HG02798 (cell line): ENCODE data around the gene SMAD5.

Source experiments
- ATAC-seq: cut with Tn5 transposase; IDR thresholded peaks from one replicate; pipeline ENCODE4 v1.9.1; 2021; ENCODE audit warnings: mild to moderate bottlenecking; ENCODE audit not compliant: unreplicated experiment, poor library complexity

Gene SMAD5

DNA sequence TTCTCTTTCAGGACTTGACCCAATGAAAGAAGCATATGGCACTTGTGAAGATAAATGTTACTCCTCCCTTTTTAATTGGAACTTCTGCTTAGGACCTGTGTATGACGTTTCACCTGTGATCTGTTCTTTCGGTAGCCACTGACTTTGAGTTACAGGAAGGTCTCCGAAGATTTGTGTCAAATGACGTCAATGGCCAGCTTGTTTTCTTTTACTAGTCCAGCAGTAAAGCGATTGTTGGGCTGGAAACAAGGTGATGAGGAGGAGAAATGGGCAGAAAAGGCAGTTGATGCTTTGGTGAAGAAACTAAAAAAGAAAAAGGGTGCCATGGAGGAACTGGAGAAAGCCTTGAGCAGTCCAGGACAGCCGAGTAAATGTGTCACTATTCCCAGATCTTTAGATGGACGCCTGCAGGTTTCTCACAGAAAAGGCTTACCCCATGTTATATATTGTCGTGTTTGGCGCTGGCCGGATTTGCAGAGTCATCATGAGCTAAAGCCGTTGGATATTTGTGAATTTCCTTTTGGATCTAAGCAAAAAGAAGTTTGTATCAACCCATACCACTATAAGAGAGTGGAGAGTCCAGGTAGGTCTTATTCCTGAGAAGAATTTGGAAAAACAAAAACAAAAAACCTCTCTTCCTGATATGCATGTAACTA lies 21.1 kb downstream of the SMAD5 start:
- ATAC-seq = no peak

DNA sequence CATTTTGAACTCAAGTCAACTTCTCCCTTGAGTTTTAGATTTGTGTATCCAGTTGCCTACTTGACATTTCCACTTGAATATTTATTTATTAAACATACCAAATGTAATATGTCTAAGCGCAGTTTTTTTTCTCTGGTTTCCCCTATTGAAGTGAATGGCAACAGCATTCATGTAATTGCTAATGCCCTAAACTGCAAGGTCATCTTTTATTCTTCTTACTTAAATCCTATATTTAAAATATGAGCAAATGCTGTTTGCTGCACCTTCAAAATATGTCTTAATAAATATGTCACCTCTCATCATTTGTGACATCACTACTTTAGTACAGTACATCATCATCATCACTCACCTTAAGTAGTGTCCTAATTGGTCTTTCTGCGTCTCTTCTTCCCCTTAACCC lies 22.4 kb downstream of the SMAD5 start:
- ATAC-seq = no peak

DNA sequence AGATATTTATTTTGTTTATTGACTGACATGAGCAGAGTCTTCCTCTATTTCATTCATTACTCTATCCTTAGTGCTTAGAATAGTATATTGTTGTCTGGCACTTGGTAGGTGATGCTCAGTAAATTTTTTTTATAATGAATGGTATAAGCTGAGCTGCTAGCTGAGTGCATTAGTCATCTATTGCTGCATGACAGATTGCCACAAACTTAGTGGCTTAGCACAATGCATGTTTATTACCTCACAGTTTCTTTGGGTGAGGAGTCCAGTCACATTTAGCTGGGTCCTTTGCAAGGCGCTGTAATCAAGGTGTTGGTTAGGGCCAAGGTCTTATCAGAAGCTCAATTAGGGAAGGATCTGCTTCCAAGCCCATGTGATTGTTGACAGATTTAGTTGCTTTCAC lies 23.1 kb downstream of the SMAD5 start:
- ATAC-seq = no peak

DNA sequence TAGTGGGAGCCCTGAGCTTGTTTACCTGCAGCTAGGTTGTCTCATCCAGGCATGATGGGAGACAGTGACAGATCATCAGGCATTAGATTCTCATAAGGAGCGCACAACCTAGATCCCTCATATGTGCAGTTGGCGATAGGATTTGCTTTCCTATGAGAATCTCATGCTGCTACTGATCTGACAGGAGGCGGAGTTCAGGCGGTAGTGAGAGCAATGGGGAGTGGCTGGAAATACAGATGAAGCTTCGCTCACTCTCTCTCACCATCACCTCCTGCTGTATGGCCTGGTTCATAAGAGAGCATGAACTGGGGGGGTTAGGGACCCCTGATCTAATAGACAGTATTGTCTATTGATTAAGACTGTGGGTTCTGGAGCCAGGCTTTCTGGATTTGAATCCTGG lies 24.9 kb downstream of the SMAD5 start:
- no peak for ATAC-seq

DNA sequence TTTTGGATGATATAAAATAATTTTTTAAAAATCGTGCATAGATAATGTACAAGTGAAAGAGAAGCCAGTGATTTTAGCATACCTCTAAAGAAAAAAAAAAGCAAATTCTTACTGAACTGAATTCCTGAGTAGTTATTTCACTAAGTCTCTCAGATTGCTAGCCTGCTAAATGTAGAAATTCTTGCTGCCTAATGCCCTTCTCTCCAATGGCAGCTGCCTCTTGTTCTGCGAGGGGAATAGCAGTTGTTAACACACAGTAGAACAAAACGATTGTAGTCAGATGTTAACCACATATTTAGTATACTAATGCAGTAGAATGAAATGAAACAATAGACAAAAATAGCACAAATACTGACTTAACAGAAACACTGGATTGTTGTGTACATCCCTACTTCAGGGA lies 26.8 kb downstream of the SMAD5 start:
- ATAC-seq = no peak

DNA sequence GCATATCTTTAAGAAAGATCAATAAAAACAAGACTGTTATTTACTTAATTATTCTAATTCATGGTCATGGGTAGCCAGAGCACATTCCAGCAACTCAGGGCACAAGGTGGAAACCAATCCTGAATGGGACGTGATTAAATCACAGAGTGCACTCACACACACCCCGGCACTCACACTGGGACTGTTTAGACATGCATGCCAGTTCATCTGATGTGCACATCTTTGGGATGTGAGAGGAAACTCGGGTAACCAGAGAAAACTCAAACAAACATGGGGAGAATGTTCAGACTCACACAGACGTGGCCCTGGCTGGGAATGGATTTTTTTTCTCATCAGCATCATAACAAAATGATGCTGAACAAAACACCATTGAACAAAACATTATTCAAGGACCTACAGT lies 29.4 kb downstream of the SMAD5 start:
- ATAC-seq = no peak

DNA sequence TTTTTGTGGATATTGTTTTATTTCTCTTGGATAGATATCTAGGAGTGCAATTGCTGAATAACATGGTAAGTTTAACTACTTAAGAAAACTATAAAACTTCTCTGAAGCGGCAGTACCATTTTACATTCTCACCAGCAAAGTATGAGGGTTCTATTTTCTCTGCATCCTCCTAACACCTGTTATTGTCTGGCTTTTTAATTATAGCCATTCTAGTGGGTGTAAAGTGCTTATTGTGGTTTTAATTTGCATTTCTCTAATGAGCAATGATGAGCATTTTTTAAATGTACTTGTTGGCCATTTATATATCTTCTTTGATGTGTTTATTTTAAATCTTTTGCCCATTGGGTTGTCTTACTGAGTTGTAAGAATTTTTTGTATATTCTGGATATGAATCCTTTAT lies 31.6 kb downstream of the SMAD5 start:
- ATAC-seq = peak; percentile 59

DNA sequence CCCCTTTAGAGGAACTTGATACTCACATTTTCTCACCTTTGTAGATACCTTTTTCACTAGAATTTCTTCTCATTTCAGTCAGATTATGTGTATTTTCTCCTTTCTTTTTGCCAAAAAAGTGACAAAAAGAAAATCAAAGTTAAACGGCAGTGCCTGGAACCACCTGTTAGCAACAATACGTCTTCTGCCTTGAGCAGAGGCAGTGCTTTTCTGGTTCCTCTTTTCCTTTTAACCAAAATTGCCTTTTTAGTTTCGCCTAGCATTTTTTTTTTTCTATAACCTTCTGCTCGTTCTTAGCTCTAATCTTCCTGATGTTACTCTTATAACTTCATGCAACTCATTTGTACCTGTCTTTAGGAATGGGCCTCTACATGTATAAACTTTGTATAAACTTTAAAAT lies 34.3 kb downstream of the SMAD5 start:
- peak; percentile 74 for ATAC-seq

DNA sequence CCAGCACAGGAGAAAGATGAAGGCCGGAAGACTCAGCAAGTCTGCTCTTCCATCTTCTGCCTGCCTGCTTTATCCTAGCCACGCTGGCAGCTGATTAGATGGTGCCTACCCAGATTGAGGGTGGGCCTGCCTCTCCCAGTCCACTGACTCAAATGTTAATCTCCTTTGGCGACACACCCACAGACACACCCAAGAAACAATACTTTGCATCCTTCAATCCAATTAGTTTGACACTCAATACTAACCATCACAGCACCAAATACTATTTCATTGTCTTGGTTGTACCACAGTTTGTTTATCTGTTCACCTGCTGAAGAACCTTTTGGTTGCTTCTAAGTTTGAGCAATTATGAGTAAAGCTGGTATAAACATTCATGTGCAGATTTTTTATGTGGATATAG lies 36.6 kb downstream of the SMAD5 start:
- ATAC-seq = no peak

DNA sequence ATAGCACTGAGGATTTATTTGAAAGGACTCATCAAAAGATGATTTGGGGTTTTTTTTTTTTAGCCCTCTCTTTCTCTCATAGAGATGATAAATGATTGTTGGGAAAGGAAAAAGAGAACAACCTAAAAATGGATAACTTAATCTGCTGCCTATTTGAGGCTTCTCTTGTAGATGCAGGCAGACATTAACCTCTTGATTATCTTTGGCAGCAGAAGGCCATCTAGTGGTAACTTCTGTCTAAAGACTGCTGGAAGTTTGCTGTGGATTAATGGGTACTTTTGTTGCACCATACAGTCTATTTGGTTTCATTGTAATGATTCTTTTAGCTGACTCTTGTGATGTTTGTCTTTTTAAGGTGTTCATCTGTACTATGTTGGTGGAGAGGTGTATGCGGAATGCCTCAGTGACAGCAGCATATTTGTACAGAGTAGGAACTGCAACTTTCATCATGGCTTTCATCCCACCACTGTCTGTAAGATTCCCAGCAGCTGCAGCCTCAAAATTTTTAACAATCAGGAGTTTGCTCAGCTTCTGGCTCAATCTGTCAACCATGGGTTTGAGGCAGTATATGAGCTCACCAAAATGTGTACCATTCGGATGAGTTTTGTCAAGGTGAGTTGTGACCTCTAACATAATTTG lies 41.5 kb downstream of the SMAD5 start:
- ATAC-seq = peak; percentile 76

DNA sequence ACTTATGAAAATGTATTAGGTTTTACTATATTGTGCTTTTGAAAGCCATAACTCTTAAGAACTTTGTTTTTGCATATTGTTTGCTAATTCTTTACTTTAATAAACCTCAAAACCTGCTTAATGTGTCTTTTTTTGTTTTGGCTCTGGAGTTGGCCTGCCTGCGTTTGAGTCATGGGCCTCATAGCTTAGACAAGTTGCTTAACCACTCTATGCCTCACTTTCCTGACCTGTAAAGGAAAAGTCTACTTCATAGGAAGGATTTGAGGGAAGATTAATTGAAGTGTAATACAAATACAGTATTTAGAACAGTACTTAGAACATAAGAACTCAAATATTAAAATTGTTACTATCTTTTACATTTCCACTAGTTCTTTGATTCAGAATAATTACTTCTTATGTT lies 50.0 kb downstream of the SMAD5 start:
- no peak for ATAC-seq

DNA sequence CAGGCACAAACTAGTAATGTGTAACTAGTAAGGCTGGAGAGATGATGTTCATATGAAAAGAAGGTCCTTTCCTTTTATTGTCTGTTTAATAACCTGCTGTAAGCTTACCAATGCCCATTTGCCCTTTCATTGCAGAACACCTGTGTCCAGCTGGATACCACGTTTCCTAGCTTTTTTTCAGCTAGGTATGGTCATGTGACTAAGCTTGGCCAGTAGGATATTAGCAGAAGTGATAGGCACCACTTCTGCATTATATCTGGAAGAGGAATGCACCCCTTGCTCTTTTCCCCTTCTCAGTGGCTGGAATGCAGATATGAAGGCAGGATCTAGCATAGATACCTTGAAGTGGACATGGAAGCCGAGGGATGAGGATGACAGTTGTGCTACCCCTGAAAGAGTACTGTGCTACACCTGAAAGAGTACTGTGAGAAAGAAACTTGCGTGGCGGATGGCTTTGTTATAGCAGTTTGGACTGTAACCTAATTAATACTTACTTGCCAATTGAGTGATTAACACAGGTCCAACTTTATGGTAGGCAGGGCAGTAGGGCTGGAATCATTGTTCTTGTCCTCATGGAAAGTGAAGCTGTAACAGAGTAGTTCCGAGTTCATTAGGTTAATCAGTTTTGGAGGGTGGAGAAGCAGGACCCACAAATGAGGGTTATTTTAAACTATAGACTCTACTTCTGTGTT lies 53.5 kb downstream of the SMAD5 start:
- no peak for ATAC-seq

DNA sequence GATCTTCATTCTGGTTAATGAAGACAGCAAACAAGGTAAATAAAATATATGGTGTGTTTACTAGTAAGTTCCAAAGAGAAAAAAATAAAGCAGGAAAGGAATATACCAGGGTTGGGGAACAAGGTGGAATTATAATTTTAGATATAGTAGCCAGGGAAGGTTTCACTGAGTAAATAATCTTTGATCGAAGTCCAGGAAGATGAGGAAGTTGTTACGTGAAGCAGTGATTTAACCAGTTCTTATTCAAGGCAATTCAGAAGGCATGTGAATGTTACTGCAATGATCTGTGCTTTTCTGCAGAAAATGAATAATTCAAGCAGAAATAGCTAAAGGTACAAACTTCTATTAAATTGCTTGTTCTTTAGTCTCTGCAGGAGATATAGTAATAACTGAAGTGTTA lies 54.2 kb downstream of the SMAD5 start:
- no peak for ATAC-seq

DNA sequence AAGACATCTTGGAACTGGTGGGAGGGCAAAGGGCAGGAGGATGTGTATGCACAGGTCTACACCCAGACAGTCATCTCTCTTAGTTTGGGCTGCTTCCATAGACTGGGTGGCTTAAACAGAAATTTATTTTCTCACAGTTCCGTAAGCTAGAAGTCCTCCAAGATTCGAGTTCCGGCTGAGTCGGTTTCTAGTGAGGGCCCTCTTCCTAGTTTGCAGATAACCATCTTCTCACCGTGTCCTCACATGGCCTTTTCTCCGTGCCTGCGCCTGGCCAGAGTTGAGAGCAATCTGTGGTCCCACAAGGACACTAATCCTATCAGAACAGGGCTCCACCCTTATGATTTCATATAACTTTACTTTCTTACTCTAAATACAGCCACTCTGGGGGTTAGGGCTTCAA lies 56.2 kb downstream of the SMAD5 start:
- no peak for ATAC-seq

DNA sequence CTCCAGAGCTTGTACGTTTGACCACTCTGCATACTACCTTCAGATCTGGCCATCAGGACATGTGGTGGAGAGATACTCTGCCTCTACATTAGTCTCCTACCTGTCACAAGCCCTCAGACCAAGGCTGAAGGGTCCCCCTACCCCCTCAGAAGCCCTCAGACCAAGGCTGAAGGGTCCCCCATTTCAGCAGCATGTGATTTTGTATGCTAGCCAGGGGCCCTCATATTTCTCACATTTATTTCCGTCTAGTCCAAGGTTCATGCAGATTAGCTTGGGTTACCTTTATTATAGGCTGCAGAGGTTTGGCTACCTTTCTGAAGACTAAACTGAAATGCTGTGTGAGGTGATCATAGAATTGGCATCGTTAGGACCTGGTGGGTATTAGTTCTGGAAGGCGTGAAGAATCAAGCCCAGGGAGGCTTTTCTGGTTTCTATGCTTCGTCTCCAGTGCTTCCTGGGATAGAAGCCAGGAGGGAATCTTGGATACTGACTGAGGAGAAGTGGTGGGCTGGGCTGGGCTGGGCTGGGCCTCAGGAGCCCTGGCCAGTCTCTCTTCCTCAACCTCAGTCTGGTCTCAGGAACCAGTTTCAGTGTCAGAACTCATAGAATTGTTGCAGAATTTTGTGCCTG lies 57.6 kb downstream of the SMAD5 start:
- no peak for ATAC-seq

DNA sequence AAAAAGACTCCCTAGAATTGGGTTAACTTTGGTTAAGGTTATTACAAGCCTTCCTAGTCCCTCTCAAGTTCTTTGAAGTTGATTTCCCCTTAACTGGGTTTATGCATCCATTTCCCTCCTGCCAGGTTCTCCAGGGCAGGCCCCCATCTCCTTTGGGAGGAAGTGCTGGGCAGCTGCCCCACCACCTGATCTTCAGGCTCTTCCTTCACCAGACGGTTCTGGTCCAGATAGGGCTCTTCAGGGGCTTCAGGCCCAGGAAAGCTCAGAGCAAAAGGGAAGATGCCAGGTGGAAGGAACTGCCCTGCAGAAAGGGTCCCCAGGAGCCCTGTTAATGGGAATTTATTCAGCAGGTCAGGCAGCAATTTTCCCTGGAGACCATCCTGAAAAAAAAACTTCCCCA lies 58.3 kb downstream of the SMAD5 start:
- ATAC-seq = no peak

DNA sequence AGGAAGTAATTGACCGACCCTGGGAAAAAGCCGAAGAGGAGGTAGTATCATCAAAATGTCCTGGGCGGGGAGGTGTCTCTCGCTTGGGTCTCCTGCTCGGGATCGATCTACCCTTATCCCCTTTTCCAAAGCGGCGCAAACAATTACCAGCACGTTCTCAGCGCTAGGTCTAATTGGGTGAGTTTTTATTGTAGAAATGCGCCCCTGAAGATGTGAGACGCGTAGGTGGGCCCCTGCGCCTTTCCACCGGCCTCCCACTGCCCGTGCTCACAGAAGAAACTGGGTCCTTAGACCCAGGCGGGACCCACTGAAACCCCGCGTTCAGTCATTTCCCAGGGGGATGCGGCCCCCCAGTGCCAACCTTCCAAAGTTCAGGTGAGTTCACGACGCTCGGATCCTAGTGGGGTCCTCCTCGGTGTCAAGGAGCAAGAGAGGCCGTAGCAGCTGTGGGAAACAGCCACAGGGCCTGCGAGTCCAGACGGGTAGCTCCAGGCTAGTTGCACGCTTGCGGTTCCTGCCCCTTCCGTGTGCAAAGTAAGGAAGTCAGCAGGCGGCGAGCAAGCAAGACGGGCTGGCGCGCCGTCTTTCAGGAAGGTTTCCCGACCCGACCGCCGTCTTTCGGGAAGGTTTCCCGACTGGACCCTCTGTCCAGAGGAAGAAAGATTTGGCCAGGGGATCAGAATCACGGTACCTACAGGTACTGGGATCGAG lies 58.8 kb downstream of the SMAD5 start:
- ATAC-seq = no peak

DNA sequence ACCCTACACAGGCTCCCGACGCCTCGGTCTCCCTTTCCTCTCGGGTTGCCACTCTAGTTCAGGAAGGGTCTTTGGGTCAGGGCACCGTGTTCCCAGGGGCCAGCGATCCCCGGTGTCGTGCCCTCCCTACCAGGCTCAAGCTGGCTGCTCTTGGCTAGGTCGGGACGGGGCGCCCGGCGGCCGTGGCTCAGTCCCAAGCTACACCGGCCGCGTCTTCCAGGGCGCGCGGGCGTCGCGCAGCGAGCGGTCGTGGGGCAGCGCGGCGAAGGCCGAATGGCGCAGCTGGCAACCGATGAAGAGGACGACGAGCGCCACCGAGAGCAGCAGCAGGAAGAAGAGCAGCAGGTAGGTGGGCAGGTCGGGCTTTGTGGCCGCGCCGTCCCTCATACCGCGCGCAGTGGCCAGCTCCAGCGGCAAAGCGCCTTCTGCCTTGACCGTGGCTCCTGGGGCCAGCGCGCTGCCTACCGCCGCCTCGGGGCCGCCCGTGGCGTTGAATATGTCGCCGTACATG lies 59.4 kb downstream of the SMAD5 start:
- ATAC-seq = no peak

DNA sequence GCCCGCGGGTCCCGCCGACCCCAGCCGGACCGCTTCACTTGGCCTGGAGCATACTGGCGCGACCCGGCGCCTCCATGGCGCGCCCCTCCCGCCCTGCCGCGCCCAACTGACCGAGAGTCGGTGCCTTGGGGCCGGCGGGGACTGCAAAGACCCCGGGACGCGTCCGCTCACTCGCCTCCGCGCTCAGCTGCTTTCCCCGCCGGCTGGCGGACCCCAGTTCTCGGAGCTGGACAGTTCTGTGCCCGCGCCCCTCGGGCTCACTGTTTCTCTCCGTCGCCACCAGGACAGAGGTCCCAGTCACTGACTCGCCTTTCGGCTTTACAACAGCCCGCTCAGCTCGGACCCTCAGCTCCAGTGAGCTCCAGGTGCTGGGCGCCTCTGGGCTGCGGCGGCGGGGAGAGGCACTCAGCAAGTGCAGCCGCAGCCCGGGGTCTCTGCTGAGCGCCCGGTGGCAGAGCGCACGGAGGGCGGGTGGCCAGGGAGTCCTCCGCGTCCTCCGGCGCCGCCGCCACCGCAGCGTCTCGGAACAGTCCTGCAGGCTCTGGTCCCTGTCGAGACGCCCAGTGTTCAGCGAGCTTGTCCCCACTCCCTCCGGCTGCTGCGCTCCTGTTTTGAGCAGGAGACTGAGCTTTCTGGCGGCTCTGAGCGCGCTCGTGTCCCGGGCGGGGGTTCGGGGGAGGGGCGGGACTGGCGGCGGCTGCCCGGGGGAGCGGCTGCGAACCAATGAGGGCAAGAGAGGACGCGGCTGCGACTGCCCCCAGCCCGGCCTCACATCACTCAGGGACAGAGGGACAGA lies 60.1 kb downstream of the SMAD5 start, which contains the start of gene SMIM32:
Gene SMIM32, minus strand, starts transcription at position 637 of the 796 bp plus-strand sequence. CDS start 638 bp downstream, outside the sequence.
- no peak for ATAC-seq
